HepG2 (cell line): Measurements from ENCODE around the gene FGF14. TPM values are rescaled to one million over a fixed set of nuclear protein-coding genes. Genes with fewer than 3 reads are reported as not detected.
"Not testable (repeated sequence)": the region's sequence is repeated elsewhere in the genome, so short reads cannot be mapped to it uniquely, and the experiment has no call there.

Source experiments
- ATAC-seq: fragments of 200-7000 bp; cut with Tn5 transposase; 3 replicates; pipeline ENCODE4 v1.9.1; 2020; ENCODE audit warnings: mild to moderate bottlenecking, moderate library complexity
- BruUV-seq: library from RNA; stranded (reverse); fragments of 400-500 nt; replicated peaks from 2 replicates; lab custom pipeline; 2021; lab: Mats Ljungman, UMichigan
- CTCF ChIA-PET: fragments of 300-600 bp; formaldehyde crosslinking; extraction: SDS; loops from one replicate; lab custom pipeline; 2021; ENCODE audit warnings: low total read pairs, inconsistent platforms, low intra/inter-chr PET ratio; lab: Yijun Ruan, JAX
- POLR2A ChIA-PET: fragments of 350-600 bp; sonication (Branson Sonifier 250); formaldehyde crosslinking; loops from one replicate; lab custom pipeline; 2020; ENCODE audit warnings: antibody characterized with exemption, inconsistent platforms; lab: Yijun Ruan, JAX
- DNase-seq: peaks from one replicate; pipeline ENCODE4 v3.0.0-alpha.2; 2015; ENCODE audit warnings: low spot score
- FAIRE-seq: peaks from 3 replicates; lab custom pipeline; 2011; peaks lifted over from hg19 to GRCh38; lab: Jason Lieb, UNC
- H2AFZ ChIP-seq: one replicate; pipeline ENCODE4 v1.6.1; 2011; ENCODE audit warnings: low read length, inconsistent platforms
- H3K27ac ChIP-seq: fragments of 300-600 bp; 3 replicates; pipeline ENCODE4 v1.8.0; 2011; ENCODE audit warnings: mixed run types, mild to moderate bottlenecking, mixed read lengths, low read length, inconsistent platforms; ENCODE audit not compliant: insufficient read depth; ENCODE audit errors: extremely low read length
- H3K27me3 ChIP-seq, 2 experiments: fragments of 200-600 bp in 1 of 2; 2 replicates in 1 of 2; 3 replicates in 1 of 2; pipeline versions ENCODE4 v1.6.0 to v1.8.0; 2011; ENCODE audit warnings: low read length in 2 of 2, mild to moderate bottlenecking in 2 of 2, moderate library complexity in 2 of 2, inconsistent platforms in 1 of 2; ENCODE audit not compliant: insufficient read depth in 2 of 2, control insufficient read depth in 1 of 2
- H3K36me3 ChIP-seq, 2 experiments: fragments of 200-600 bp in 1 of 2; replicated peaks in 1 of 2; 2 replicates in 1 of 2; 3 replicates in 1 of 2; pipeline versions ENCODE4 v1.5.1 to v1.8.0; 2011; ENCODE audit warnings: low read length in 2 of 2, inconsistent platforms in 1 of 2; ENCODE audit not compliant: insufficient read depth in 2 of 2, control insufficient read depth in 1 of 2
- H3K4me1 ChIP-seq: 2 replicates; pipeline ENCODE4 v1.5.1; 2012; ENCODE audit warnings: low read length, inconsistent platforms; ENCODE audit not compliant: insufficient read depth
- H3K4me2 ChIP-seq: 2 replicates; pipeline ENCODE4 v1.6.0; 2011; ENCODE audit warnings: low read depth, low read length, inconsistent platforms
- H3K4me3 ChIP-seq, 3 experiments: fragments of 200-600 bp in 1 of 3; sonication (generic), shearing (Covaris generic) in 1 of 3; replicated peaks in 1 of 3; 2 replicates each; pipeline ENCODE4 v1.5.1; 2011 to 2016; ENCODE audit warnings: low read length in 3 of 3, inconsistent platforms in 2 of 3, low read depth in 2 of 3, mild to moderate bottlenecking in 2 of 3, control low read depth in 1 of 3, mixed read lengths in 1 of 3; ENCODE audit not compliant: insufficient read depth in 1 of 3
- H3K79me2 ChIP-seq: one replicate; pipeline ENCODE4 v1.6.1; 2011; ENCODE audit warnings: low read length, inconsistent platforms; ENCODE audit not compliant: insufficient read depth
- H3K9ac ChIP-seq: 2 replicates; pipeline ENCODE4 v1.6.0; 2011; ENCODE audit warnings: mild to moderate bottlenecking, low read depth, low read length, inconsistent platforms; ENCODE audit not compliant: insufficient read depth
- H3K9me3 ChIP-seq: 2 replicates; pipeline ENCODE4 v1.5.1; 2012; ENCODE audit warnings: mild to moderate bottlenecking, low read length
- H4K20me1 ChIP-seq: 2 replicates; pipeline ENCODE4 v1.6.0; 2011; ENCODE audit warnings: inconsistent platforms, mild to moderate bottlenecking, low read length, moderate library complexity; ENCODE audit not compliant: insufficient read depth
- FOSL1 ChIP-seq: sonication (generic); formaldehyde crosslinking; IDR thresholded peaks from 2 replicates; pipeline ENCODE4 v1.9.0; 2021; ENCODE audit warnings: missing genetic modification reagents, borderline replicate concordance
- GZF1 ChIP-seq: sonication (generic); formaldehyde crosslinking; IDR thresholded peaks from 2 replicates; pipeline ENCODE4 v1.5.1; 2020; ENCODE audit warnings: mild to moderate bottlenecking, missing genetic modification reagents
- PRDM4 ChIP-seq: sonication (generic); formaldehyde crosslinking; IDR thresholded peaks from 2 replicates; pipeline ENCODE4 v1.9.0; 2021; ENCODE audit warnings: missing genetic modification reagents, borderline replicate concordance
- SIN3B ChIP-seq: fragments of 150-350 bp; IDR thresholded peaks from 2 replicates; pipeline ENCODE4 v1.6.1; 2014; ENCODE audit warnings: low read length
- WIZ ChIP-seq: sonication (generic); formaldehyde crosslinking; IDR thresholded peaks from 2 replicates; pipeline ENCODE4 v1.5.1; 2020; ENCODE audit warnings: mild to moderate bottlenecking, missing genetic modification reagents
- ZNF263 ChIP-seq: sonication (generic); formaldehyde crosslinking; IDR thresholded peaks from 2 replicates; pipeline ENCODE4 v1.4.0; 2020; ENCODE audit warnings: missing genetic modification reagents
- WGBS: methylation state at CpG from one replicate; pipeline ENCODE4 v1.1.6; 2017; ENCODE audit warnings: low lambda C conversion rate; 5-methylcytosine and 5-hydroxymethylcytosine counted together
- in situ Hi-C: cut with HindIII; loops from 2 replicates; pipeline ENCODE4 v1.10.0; 2017; ENCODE audit warnings: low pct_unique_long_range_greater_than_20kb; ENCODE audit not compliant: extremely low pct_ligation_motif_present
- intact Hi-C: fragments of 100-400 bp; cut with micrococcal nuclease; formaldehyde crosslinking; loops from one replicate; pipeline ENCODE4 v1.10.0; 2022; ENCODE audit not compliant: unreplicated experiment
- polyA plus RNA-seq, 8 experiments: library from polyadenylated mRNA; depleted of rRNA in 3 of 8; stranded (reverse) in 7 of 8; unstranded in 1 of 8; fragments of >200 nt; fragmentation: Illumina TruSeq in 4 of 8; extraction: Trizol in 4 of 8; gene quantifications; 2 replicates each; pipeline versions ENCODE4 v1.2.1 to v1.2.3, GENCODE V29; 2011 to 2016; ENCODE audit warnings: low read depth in 4 of 8, missing spikeins in 1 of 8, mixed read lengths in 1 of 8; ENCODE audit not compliant: insufficient read depth in 1 of 8
- total RNA-seq, 5 experiments: library from RNA; depleted of rRNA; stranded (reverse); fragments of >200 nt; fragmentation: Illumina TruSeq; extraction: Trizol; gene quantifications; 2 replicates each; pipeline ENCODE4 v1.2.3, GENCODE V29; 2016; ENCODE audit warnings: low read depth in 1 of 5

Gene FGF14
- total and polyA plus RNA-seq, 2 of the 13 experiments (the other 11 are each of a cell fraction or from before 2014, with no cell fraction given), result not detected

GRCh38 chr13:102071711-102072110, 330.1 kb downstream of the FGF14 start:
- 10% methylated on average over 6 of the region's 6 CpGs for WGBS
- FAIRE-seq (no peak), ATAC-seq (no peak), DNase-seq (no peak)
- no peaks in the 10 kb centered on the region for H3K4me1 ChIP-seq
- H3K36me3 ChIP-seq, result no peaks in the 10 kb centered on the region
- ChIA-PET CTCF (no interaction called here), POLR2A (no interaction called here)
- no peaks in the 10 kb centered on the region for H4K20me1 ChIP-seq
- no peak overlapping the region for H3K4me3 ChIP-seq
- no peak overlapping the region for H3K27ac ChIP-seq
- intact Hi-C loops, result no loop called here
- no peak for TF ChIP-seq GZF1 (CRISPR knock-in tag)
- TF ChIP-seq WIZ, result no peak
- no peak for TF ChIP-seq PRDM4 (CRISPR knock-in tag)
- no peak for TF ChIP-seq SIN3B
- no peak for TF ChIP-seq ZNF263 (CRISPR knock-in tag)
- no peak for TF ChIP-seq FOSL1 (CRISPR knock-in tag)
- no peaks in the 10 kb centered on the region for H3K9me3 ChIP-seq
- no peak overlapping the region for H3K9ac ChIP-seq
- no peak overlapping the region for H3K4me2 ChIP-seq
- in situ Hi-C loops, result no loop called here
- no peak overlapping the region for H2AFZ ChIP-seq
- no peaks in the 10 kb centered on the region for H3K79me2 ChIP-seq
- H3K27me3 ChIP-seq, result no peaks in the 10 kb centered on the region
- BruUV-seq, result no TSS peak

- WGBS, result 76% methylated on average over 4 of the region's 28 CpGs
- FAIRE-seq, DNase-seq, intact Hi-C loops, H3K27ac ChIP-seq, H3K9ac ChIP-seq, H4K20me1 ChIP-seq, H2AFZ ChIP-seq, H3K79me2 ChIP-seq, H3K27me3 ChIP-seq, ATAC-seq, H3K4me2 ChIP-seq, POLR2A ChIA-PET, in situ Hi-C loops, BruUV-seq, H3K36me3 ChIP-seq, CTCF ChIA-PET, H3K9me3 ChIP-seq, H3K4me3 ChIP-seq, H3K4me1 ChIP-seq: not testable (repeated sequence)
These were observed 333.5 kb downstream of the FGF14 start for GRCh38 chr13:102068323-102068722.
